WI38 (cell line): ENCODE data around the gene BICDL1.

Experiments used
- H3K4me3 ChIP-seq: 2 replicates; pipeline ENCODE4 v1.5.1; 2011; ENCODE audit warnings: low read depth, mild to moderate bottlenecking, control low read depth, low read length
- CTCF ChIP-seq: IDR thresholded peaks from 2 replicates; pipeline ENCODE4 v1.5.1; 2012; ENCODE audit warnings: low read depth, mild to moderate bottlenecking, control low read depth, low read length

Gene BICDL1

DNA sequence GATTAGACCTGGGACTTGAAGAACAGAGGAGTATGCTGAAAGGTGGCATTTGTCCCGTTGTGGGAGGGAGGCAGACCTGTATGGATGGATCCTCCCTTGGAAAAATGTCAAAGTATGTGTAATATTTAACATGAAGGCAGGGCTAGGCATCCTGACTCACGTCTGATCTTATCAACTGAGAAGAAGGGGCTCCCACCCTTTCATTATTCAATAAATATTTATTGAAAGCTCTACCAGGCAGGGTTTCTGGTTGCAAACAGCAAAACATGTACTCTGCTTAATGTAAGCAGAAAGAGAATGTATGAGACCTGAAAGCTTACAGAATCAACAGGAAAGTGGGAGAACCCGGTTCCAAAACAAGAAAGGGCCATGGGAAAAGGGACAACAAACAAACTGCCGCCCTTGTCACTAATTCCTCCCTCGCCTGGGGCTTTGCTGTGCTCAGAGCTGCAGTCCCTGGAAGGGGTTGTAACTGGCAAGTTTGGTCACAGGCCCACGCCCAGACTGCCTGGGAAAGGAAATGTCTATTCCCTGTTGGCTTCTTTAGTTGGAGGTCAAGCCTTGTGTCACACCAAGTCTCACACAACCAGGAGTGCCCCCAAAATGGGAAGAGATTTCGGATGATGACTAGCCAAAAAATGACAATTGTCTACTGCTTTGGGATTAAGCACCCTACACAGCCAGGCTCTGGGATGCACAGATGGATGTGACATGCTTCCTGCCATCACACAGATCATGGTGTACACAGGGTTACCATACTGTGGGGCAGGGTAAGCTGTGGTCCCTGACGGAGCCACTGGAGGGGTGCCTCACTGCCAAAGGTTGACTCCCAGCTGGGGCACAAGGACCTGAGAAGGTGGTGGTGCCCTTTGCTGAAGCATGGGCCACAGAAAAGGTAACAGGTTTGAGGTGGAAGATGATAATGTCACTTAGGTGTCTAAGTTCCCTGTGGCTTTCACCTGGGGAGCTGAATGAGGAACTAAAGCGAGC is 90.7 kb downstream of the BICDL1 start:
- no peak for TF ChIP-seq CTCF
- no peak overlapping the region for H3K4me3 ChIP-seq

GRCh38 chr12:120081641-120082040 is 92.6 kb downstream of the BICDL1 start:
- no peak for TF ChIP-seq CTCF
- no peak overlapping the region for H3K4me3 ChIP-seq

- H3K4me3 ChIP-seq = peak overlapping the region; percentile 55
- no peak for TF ChIP-seq CTCF
These were observed 97.0 kb downstream of the BICDL1 start for GRCh38 chr12:120085920-120086645.

DNA sequence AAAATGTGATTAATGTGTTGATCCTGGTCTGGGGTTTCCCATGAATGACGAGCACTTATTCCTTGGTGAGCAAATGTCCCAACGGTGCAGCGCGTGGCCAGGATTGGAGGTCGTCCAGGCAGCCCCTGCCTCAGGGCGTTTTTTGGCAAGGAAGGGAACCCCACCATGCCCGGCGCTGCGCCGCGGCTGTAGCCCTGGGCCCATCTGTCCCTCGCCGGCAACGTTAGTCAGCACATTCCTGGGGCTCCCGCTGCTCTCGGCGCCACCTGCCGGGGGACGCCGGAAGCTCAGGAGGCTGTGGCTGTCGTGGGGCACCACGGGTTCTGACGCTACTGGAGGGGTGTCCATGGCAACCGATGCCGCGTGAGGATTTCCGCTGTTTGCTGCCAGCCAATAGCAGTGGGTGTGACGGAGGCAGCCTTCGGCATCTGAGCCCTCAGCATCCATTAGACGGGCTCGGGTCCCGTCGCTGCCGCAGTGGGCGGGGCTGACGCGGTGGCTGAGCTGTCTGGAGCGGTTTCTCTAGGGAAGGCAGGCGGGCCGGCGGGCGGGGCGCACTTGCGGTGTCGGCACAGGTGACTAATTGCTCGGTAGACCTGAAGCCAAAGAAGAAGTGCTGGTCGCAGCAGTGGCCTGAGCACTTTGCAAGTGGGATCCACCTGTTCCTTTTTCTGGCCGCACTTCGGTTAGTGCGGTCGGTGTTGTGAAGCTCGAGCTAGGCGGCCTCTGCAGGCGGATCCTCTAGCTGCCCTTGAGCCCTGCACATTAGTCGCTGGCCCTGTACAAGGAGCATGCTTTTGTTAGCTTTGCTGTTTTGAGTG is 98.0 kb downstream of the BICDL1 start:
- H3K4me3 ChIP-seq = peak overlapping the region; percentile 55

GRCh38 chr12:120089105-120089504 is 100.1 kb downstream of the BICDL1 start:
- H3K4me3 ChIP-seq = no peak overlapping the region
- no peak for TF ChIP-seq CTCF

More for the DNA sequence above, 98.0 kb downstream of the BICDL1 start:
- peak; percentile 96 for TF ChIP-seq CTCF

- no peak overlapping the region for H3K4me3 ChIP-seq
- no peak for TF ChIP-seq CTCF
These were observed 100.8 kb downstream of the BICDL1 start for GRCh38 chr12:120089796-120090195.
